ENCODE results near the gene DBNDD1.

DNA sequence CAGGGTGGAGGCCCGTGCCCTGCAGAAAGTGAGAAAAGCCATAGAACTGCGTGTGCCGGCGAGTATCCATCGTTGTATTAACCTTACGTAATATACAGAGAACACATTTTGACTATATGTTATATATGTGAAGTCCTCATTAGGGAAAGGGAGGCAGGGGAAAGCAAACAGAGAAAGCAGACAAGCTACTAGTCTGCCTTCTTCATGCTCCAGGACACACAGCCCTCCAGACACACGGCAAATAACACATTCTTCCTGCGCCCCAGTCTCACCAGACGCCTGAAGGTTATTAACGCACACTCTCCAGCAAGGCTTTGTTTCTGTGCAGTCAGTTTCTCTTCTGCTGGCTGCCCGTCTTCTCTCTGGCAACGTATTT is 29.1 kb upstream of the DBNDD1 start:
- TF ChIP-seq, protein P1, sequence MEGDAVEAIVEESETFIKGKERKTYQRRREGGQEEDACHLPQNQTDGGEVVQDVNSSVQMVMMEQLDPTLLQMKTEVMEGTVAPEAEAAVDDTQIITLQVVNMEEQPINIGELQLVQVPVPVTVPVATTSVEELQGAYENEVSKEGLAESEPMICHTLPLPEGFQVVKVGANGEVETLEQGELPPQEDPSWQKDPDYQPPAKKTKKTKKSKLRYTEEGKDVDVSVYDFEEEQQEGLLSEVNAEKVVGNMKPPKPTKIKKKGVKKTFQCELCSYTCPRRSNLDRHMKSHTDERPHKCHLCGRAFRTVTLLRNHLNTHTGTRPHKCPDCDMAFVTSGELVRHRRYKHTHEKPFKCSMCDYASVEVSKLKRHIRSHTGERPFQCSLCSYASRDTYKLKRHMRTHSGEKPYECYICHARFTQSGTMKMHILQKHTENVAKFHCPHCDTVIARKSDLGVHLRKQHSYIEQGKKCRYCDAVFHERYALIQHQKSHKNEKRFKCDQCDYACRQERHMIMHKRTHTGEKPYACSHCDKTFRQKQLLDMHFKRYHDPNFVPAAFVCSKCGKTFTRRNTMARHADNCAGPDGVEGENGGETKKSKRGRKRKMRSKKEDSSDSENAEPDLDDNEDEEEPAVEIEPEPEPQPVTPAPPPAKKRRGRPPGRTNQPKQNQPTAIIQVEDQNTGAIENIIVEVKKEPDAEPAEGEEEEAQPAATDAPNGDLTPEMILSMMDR (conservative IDR thresholded peaks at IDR 0.05; ENCODE audit: low read depth in 2 of 2): no peak
- TF ChIP-seq, protein P2, sequence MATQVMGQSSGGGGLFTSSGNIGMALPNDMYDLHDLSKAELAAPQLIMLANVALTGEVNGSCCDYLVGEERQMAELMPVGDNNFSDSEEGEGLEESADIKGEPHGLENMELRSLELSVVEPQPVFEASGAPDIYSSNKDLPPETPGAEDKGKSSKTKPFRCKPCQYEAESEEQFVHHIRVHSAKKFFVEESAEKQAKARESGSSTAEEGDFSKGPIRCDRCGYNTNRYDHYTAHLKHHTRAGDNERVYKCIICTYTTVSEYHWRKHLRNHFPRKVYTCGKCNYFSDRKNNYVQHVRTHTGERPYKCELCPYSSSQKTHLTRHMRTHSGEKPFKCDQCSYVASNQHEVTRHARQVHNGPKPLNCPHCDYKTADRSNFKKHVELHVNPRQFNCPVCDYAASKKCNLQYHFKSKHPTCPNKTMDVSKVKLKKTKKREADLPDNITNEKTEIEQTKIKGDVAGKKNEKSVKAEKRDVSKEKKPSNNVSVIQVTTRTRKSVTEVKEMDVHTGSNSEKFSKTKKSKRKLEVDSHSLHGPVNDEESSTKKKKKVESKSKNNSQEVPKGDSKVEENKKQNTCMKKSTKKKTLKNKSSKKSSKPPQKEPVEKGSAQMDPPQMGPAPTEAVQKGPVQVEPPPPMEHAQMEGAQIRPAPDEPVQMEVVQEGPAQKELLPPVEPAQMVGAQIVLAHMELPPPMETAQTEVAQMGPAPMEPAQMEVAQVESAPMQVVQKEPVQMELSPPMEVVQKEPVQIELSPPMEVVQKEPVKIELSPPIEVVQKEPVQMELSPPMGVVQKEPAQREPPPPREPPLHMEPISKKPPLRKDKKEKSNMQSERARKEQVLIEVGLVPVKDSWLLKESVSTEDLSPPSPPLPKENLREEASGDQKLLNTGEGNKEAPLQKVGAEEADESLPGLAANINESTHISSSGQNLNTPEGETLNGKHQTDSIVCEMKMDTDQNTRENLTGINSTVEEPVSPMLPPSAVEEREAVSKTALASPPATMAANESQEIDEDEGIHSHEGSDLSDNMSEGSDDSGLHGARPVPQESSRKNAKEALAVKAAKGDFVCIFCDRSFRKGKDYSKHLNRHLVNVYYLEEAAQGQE (IDR thresholded peaks at IDR 0.05; ENCODE audit: unreplicated experiment): no peak
